Mucosa of stomach (tissue), 1 donor: ENCODE results near the gene UBB.

Experiments used
- H3K27me3 ChIP-seq: one replicate; pipeline ENCODE4 v1.7.0; 2013; ENCODE audit warnings: mild to moderate bottlenecking, low read length; ENCODE audit not compliant: control insufficient read depth, insufficient read depth
- H3K36me3 ChIP-seq: one replicate; pipeline ENCODE4 v1.7.0; 2013; ENCODE audit warnings: low read length; ENCODE audit not compliant: control insufficient read depth, insufficient read depth
- H3K4me1 ChIP-seq: one replicate; pipeline ENCODE4 v1.7.0; 2013; ENCODE audit warnings: mild to moderate bottlenecking, low read length; ENCODE audit not compliant: control insufficient read depth, insufficient read depth
- H3K4me3 ChIP-seq: one replicate; pipeline ENCODE4 v1.7.0; 2013; ENCODE audit warnings: low read length
- H3K9ac ChIP-seq: one replicate; pipeline ENCODE4 v1.7.0; 2013; ENCODE audit warnings: mild to moderate bottlenecking, low read length, moderate library complexity
- H3K9me3 ChIP-seq: one replicate; pipeline ENCODE4 v1.7.0; 2013; ENCODE audit warnings: mild to moderate bottlenecking, low read length, moderate library complexity; ENCODE audit not compliant: control insufficient read depth
- donor health status: Pancreatic carcinoma.

The UBB gene

DNA sequence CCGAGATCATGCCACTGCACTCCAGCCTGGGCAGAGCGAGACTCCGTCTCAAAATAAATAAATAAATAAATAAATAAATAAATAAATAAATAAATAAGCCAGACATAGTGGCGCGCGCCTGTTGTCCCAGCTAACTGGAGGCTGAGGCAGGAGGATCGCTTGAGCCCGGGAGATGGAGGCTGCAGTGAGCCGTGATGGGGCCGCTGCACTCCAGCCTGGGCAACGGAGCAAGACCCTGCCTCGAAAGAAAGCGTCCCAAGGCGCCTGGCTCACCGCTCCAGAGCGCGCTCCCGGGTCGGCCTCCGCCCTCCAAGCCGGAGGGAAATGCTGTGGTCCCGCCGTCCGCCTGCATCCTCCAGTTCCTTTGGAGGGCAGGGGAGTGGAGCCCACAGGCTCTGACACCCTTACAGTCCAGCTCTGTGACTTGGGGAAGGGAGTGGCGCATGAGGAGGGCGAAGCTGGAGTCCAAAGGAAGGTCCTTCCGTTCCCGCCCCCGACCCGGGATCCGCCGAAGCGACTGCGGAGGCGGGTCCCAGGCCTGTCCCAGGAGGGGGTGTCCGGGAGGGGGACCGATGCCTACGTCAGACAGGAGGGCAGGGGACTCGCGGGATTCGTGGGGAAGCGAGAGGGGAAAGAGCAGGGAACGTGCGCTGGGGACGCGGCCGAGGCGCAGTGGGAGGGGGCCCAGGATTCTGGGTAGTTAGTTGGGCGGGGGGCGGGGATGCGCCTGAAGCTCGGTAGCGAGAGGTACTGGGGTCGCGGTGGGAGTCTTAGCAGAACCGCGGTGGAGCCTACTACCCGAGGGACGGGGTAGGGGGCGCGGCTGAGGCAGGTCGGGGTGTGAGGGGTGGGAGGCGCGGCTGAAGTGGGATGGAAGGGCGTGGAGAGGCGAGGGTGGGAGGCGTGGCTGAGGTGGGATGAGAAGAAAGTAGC, 26.1 kb downstream of the UBB start:
- H3K9ac ChIP-seq, result peak overlapping the region; percentile 59
- peak overlapping the region; percentile 71 for H3K4me3 ChIP-seq
- no peaks in the 10 kb centered on the region for H3K36me3 ChIP-seq
- no peaks in the 10 kb centered on the region for H3K4me1 ChIP-seq
- no peaks in the 10 kb centered on the region for H3K27me3 ChIP-seq
- no peaks in the 10 kb centered on the region for H3K9me3 ChIP-seq

DNA sequence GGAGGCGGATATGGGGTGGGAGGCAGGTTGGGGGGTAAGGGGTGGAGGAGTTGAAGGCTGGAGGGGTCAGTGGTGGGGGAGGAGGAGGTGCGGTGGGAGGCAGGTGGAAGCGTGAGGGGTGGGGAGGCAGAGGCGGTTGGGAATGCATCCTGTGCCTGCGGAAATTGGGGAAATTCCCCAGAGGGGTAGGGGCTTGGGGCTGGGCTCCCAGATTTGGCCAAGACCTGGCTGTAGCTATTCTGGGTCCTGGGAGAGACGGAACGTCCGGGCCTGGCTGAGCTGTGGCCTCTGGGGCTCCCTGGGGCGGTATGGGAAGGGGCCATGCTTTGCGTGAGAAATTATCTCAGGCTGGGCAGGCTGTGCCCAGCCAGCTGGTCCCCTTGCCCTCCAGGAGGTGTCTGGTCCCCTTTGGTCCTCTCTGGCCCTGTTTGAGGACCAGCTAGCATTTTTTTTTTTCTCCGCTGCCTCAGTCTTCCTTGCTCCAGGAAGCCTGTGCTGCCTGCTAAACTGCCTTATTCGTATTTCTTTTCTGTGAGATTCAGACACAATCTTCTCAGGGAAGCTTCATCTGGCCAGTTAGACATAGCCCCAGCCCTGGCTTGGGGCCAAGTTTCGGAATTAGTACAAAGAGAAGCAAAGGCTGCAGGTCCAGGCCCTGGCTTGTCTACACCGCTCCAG, 27.2 kb downstream of the UBB start:
- H3K4me1 ChIP-seq, result no peaks in the 10 kb centered on the region
- H3K4me3 ChIP-seq, result no peak overlapping the region
- H3K9me3 ChIP-seq, result no peaks in the 10 kb centered on the region
- no peaks in the 10 kb centered on the region for H3K36me3 ChIP-seq
- H3K9ac ChIP-seq, result peak overlapping the region; percentile 28
- no peaks in the 10 kb centered on the region for H3K27me3 ChIP-seq

DNA sequence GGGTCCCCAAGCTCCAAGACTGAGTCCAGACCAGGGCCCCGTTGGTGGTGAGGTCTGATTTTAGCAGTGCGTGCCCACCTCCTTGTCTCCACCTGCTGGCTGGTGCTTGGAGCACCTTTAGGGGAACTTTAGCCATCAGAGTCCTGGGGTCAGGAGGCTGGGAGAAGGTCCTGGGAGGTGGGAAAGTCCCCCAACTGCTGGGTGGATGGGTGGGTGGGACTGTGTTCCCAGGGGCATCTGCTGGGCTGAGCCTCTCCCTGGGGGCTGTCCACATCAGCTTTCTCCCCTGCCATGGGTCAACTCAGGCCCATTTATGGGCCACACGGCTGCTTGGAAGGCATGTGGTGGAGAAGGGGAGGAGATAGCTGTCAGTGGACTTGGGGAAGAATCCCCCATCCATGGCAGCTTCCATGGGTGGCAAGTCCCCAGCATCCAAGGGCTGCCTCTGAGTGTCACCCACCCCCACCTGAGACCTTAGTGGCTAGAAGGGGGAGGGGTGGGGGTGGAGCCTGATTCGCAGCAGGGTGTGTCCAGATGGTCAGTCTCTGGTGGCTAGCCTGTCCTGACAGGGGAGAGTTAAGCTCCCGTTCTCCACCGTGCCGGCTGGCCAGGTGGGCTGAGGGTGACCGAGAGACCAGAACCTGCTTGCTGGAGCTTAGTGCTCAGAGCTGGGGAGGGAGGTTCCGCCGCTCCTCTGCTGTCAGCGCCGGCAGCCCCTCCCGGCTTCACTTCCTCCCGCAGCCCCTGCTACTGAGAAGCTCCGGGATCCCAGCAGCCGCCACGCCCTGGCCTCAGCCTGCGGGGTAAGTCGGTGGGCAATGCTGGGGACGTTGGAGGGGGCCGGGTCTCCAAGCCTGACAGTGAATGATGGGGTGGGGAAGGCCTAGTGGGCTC, 34.4 kb downstream of the UBB start, which contains the start of gene TRPV2:
TRPV2 (plus strand) TSS at position 541 of the 894 bp plus-strand sequence. CDS start 2,098 bp downstream, outside the sequence.
- peak within 1 kb of the TSS; percentile 14 for H3K4me3 ChIP-seq
- H3K9me3 ChIP-seq, result no peaks in the 10 kb centered on the region
- no peaks in the 10 kb centered on the region for H3K36me3 ChIP-seq
- peaks cover 41% of the 10 kb centered on the region for H3K4me1 ChIP-seq
- peak within 1 kb of the TSS; percentile 71 for H3K9ac ChIP-seq
- peaks cover 2% of the 10 kb centered on the region for H3K27me3 ChIP-seq

DNA sequence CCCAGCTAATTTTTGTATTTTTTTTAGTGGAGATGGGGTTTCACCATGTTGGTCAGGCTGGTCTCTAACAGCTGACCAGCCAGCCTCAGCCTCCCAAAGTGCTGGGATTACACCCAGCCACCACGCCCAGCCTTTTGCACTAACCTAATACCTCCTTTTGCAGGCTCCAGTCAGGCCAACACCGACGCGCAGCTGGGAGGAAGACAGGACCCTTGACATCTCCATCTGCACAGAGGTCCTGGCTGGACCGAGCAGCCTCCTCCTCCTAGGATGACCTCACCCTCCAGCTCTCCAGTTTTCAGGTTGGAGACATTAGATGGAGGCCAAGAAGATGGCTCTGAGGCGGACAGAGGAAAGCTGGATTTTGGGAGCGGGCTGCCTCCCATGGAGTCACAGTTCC, 36.5 kb downstream of the UBB start:
- Histone ChIP-seq H3K4me1 (peaks cover 41% of the 10 kb centered on the region), H3K9me3 (no peaks in the 10 kb centered on the region), H3K36me3 (no peaks in the 10 kb centered on the region), H3K9ac (no peak overlapping the region), H3K27me3 (peaks cover 2% of the 10 kb centered on the region), H3K4me3 (no peak overlapping the region)

DNA sequence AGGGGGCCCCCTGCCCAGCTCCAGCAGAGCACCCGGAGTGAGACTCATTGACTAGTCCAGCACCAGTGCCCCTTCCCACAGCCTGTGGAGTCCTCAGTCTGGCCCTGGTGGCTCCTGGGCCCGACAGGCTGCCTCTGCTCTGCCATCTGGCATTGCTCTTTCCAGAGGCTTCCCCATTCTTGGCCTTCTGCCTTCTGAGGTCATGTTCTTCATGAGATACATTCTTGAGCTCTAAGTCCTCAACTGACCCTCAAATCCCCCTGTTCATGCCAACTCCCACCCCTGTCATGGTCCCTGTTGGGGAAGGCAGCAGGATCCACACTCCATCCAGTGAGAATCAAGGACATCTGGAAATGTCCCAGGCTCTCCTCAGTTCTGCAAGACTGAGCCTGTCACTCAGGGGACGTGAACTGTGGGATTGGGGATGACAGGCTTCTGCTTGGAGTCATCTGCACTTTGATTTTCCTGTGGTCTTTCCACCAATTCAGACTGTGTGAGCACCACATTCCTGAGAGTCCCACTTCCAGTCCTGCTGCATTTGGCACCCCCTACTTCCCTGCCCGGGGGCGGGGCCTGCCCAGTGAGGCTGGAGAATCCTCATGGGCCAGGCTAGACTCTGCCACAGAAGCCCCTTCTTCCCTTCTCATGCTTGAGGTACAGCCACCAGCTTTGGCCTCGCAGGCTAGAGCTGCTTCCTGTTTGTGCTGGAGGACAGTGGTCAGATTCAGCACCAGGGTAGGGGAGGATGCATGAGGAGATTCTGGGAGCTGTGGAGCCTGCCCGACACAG, 37.2 kb downstream of the UBB start:
- Histone ChIP-seq H3K9ac (no peak overlapping the region), H3K4me3 (no peak overlapping the region), H3K27me3 (peaks cover 2% of the 10 kb centered on the region), H3K4me1 (peaks cover 41% of the 10 kb centered on the region), H3K9me3 (no peaks in the 10 kb centered on the region), H3K36me3 (no peaks in the 10 kb centered on the region)

DNA sequence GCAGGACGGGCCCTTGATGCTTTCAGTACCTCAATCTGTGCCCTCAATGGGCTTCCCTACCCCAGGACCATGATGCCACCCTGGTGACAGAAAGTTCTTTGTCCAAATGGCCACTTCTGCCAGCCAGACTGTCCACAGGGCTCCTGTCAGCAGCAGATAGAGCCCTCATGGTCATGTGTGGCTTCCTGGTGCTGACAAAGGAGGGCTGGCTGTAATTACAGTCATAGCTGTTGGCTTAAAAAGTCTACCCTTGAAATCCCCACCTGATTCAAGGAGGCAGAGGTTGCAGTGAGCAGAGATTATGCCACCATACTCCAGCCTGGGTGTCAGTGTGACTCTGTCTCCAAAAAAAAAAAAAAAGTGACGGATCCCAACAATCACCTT, 37.8 kb downstream of the UBB start:
- no peaks in the 10 kb centered on the region for H3K9me3 ChIP-seq

DNA sequence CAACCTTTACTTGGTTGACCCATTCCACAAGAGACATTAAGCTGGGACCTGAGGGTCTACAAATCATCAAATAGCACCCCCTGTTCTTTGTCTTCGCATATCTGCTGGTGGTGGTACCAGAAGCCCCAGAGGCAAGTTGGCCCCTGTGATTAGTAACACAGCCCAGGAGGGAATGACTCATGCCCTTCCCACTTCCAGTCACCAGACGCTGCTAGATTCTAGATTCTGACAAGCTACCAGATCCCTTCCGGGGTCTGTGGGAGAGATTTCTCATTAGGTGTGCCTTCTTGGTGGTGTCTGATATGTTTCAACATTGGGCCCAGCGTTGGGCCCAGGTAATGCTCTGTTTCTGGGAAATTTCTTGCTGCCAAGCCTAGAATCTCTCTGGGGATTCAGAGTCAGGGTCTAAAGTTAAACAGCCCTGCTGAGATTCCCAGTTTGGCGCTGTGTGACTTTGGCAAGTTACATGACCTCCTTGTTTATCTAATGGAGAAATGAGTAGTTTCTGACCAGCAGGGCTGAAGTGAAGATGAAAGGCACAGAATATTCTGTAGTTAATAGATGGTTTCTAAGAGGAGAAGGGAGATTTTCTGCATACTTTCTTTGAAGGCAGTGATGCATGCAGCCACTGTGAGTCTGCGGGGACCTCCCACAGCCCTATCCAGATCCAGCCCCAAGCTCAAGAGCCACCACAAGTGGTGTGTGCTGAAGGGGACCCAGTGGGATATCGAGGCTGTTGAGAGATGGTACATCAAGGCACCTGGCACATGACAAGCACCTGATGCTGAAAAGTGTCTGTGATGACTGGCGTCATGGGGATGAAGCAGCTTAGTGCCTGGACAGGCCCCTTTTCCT, 38.4 kb downstream of the UBB start:
- H3K36me3 ChIP-seq, result no peaks in the 10 kb centered on the region
- H3K27me3 ChIP-seq, result peaks cover 2% of the 10 kb centered on the region
- H3K9me3 ChIP-seq, result no peaks in the 10 kb centered on the region
- H3K4me3 ChIP-seq, result no peak overlapping the region
- peaks cover 41% of the 10 kb centered on the region for H3K4me1 ChIP-seq
- H3K9ac ChIP-seq, result no peak overlapping the region

More for the DNA sequence above, 37.8 kb downstream of the UBB start:
- H3K36me3 ChIP-seq, result no peaks in the 10 kb centered on the region
- no peak overlapping the region for H3K4me3 ChIP-seq
- H3K27me3 ChIP-seq, result peaks cover 2% of the 10 kb centered on the region
- no peak overlapping the region for H3K9ac ChIP-seq
- H3K4me1 ChIP-seq, result peaks cover 41% of the 10 kb centered on the region

DNA sequence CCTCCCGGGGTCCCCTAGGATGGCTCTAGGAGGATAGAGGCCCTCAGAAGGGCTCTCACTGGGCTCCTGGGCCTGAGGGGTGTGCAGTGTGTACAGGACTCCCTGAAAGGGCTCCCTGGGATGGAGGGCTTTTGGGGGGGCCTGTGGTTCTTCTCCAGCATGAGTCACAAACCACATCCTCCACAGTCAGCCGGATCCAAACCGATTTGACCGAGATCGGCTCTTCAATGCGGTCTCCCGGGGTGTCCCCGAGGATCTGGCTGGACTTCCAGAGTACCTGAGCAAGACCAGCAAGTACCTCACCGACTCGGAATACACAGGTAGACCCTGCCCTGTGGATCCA, 39.0 kb downstream of the UBB start:
- H3K27me3 ChIP-seq, result peaks cover 2% of the 10 kb centered on the region
- no peaks in the 10 kb centered on the region for H3K36me3 ChIP-seq
- H3K9me3 ChIP-seq, result no peaks in the 10 kb centered on the region
- H3K4me1 ChIP-seq, result peaks cover 41% of the 10 kb centered on the region
- H3K9ac ChIP-seq, result no peak overlapping the region
- no peak overlapping the region for H3K4me3 ChIP-seq

DNA sequence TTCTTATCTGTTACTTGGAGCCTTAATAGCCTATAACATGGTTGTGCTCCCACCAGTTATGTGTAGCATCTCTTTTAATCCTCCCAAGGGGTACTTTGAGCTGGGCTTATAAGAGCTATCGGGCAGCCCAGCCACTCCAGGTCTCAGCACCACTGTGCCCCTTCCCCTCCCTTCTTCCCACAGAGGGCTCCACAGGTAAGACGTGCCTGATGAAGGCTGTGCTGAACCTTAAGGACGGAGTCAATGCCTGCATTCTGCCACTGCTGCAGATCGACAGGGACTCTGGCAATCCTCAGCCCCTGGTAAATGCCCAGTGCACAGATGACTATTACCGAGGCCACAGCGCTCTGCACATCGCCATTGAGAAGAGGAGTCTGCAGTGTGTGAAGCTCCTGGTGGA, 41.5 kb downstream of the UBB start:
- H3K9me3 ChIP-seq, result no peaks in the 10 kb centered on the region

DNA sequence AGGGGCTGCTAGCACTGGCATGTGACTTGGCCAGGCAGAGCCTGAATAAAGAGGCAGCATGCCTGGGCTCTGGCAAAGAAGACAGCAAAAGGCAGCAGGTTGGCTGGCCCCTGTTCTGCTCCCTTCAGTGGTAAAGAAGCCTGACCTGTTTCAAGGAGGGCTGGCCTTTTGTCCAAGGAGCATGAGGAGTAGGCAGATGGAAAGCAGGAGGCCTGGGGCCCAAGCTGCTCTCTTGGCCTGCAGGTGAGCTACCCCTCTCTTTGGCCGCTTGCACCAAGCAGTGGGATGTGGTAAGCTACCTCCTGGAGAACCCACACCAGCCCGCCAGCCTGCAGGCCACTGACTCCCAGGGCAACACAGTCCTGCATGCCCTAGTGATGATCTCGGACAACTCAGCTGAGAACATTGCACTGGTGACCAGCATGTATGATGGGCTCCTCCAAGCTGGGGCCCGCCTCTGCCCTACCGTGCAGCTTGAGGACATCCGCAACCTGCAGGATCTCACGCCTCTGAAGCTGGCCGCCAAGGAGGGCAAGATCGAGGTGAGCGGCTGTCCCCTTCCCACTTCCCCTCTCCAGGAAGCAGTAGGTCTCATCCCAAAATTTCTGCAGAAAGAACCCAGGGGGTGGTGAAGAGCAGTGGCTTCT, 42.5 kb downstream of the UBB start:
- no peaks in the 10 kb centered on the region for H3K9me3 ChIP-seq
- no peak overlapping the region for H3K4me3 ChIP-seq
- H3K27me3 ChIP-seq, result peaks cover 2% of the 10 kb centered on the region
- H3K4me1 ChIP-seq, result peaks cover 29% of the 10 kb centered on the region
- no peaks in the 10 kb centered on the region for H3K36me3 ChIP-seq
- no peak overlapping the region for H3K9ac ChIP-seq

More for the DNA sequence above, 41.5 kb downstream of the UBB start:
- Histone ChIP-seq H3K9ac (no peak overlapping the region), H3K4me3 (no peak overlapping the region), H3K4me1 (peaks cover 32% of the 10 kb centered on the region), H3K36me3 (no peaks in the 10 kb centered on the region), H3K27me3 (peaks cover 2% of the 10 kb centered on the region)
